ENCODE results near the gene IGFN1. TPM values are rescaled to one million over a fixed set of nuclear protein-coding genes. Genes with fewer than 3 reads are reported as not detected.

Gene IGFN1
- total and polyA plus RNA-seq, 10 donors = 0.02 to 0.03 (median 0.02) TPM; not detected in 7

- Histone ChIP-seq H3K4me1 (no peaks in the 10 kb centered on the region), H3K4me3 (no peak overlapping the region), H3K27ac (no peak overlapping the region), H3K27me3 (replicated peaks in 1 of 7) (peaks cover 0 to 24% (median 0%) of the 10 kb centered on the region in 7 donors), H3K36me3 (no peaks in the 10 kb centered on the region), H3K9me3 (peaks cover 0 to 8% (median 0%) of the 10 kb centered on the region in 8 donors)
- intact Hi-C loops (cut with DNase I; ENCODE audit: low total_unique reads) = no loop called here
- TF ChIP-seq POLR2AphosphoS5 (IDR thresholded peaks at IDR 0.05) (no peak), POLR2A (IDR thresholded peaks at IDR 0.05) (no peak), CTCF (IDR thresholded peaks at IDR 0.05 in 8 of 11, conservative IDR thresholded peaks at IDR 0.05 in 3 of 11) (no peak)
- DNase-seq = no peak
- 72 to 86% (median 81%) methylated on average over 1 of the region's 1 CpG for WGBS, 5 donors
Observed at GRCh38 chr1:201181323-201181722, 9.3 kb upstream of the IGFN1 start.

GRCh38 chr1:201181726-201182125 is 8.9 kb upstream of the IGFN1 start:
- Histone ChIP-seq H3K4me1 (no peaks in the 10 kb centered on the region), H3K27ac (no peak overlapping the region), H3K36me3 (no peaks in the 10 kb centered on the region), H3K9me3 (peaks cover 0 to 8% (median 0%) of the 10 kb centered on the region in 8 donors), H3K4me3 (no peak overlapping the region), H3K27me3 (replicated peaks in 1 of 7) (peaks cover 0 to 24% (median 0%) of the 10 kb centered on the region in 7 donors)
- DNase-seq = peak; percentile 2
- intact Hi-C loops (cut with DNase I; ENCODE audit: low total_unique reads) = no loop called here
- WGBS, 5 donors = 63 to 75% (median 72%) methylated on average over 2 of the region's 2 CpGs
- no peak for TF ChIP-seq POLR2AphosphoS5 (IDR thresholded peaks at IDR 0.05)
- TF ChIP-seq POLR2A (IDR thresholded peaks at IDR 0.05) = no peak

GRCh38 chr1:201183209-201183608 is 7.4 kb upstream of the IGFN1 start:
- Histone ChIP-seq H3K4me1 (no peaks in the 10 kb centered on the region), H3K4me3 (no peak overlapping the region), H3K36me3 (no peaks in the 10 kb centered on the region), H3K9me3 (peaks cover 0 to 8% (median 0%) of the 10 kb centered on the region in 8 donors), H3K27me3 (replicated peaks in 1 of 7) (peaks cover 0 to 24% (median 0%) of the 10 kb centered on the region in 7 donors), H3K27ac (no peak overlapping the region)
- 87 to 97% (median 94%) methylated on average over 3 of the region's 3 CpGs for WGBS, 5 donors
- TF ChIP-seq POLR2A (IDR thresholded peaks at IDR 0.05) = no peak
- TF ChIP-seq POLR2AphosphoS5 (IDR thresholded peaks at IDR 0.05) = no peak
- no peak for TF ChIP-seq CTCF (IDR thresholded peaks at IDR 0.05 in 8 of 11, conservative IDR thresholded peaks at IDR 0.05 in 3 of 11)
- DNase-seq = no peak
- intact Hi-C loops (cut with DNase I; ENCODE audit: low total_unique reads) = no loop called here

- no peaks in the 10 kb centered on the region for H3K4me1 ChIP-seq
- H3K27me3 ChIP-seq (replicated peaks in 1 of 7) = peaks cover 0 to 24% (median 0%) of the 10 kb centered on the region in 7 donors
- WGBS, 5 donors = 82 to 94% (median 89%) methylated on average over 5 of the region's 5 CpGs
- H3K4me3 ChIP-seq = no peak overlapping the region
- H3K36me3 ChIP-seq = no peaks in the 10 kb centered on the region
- intact Hi-C loops (cut with DNase I; ENCODE audit: low total_unique reads) = no loop called here
- TF ChIP-seq POLR2A (IDR thresholded peaks at IDR 0.05) (no peak), POLR2AphosphoS5 (IDR thresholded peaks at IDR 0.05) (no peak), CTCF (IDR thresholded peaks at IDR 0.05 in 8 of 11, conservative IDR thresholded peaks at IDR 0.05 in 3 of 11) (no peak)
- peak; percentile 37 for DNase-seq
- H3K9me3 ChIP-seq = peaks cover 0 to 4% (median 0%) of the 10 kb centered on the region in 8 donors
- no peak overlapping the region for H3K27ac ChIP-seq
Observed at GRCh38 chr1:201183753-201184152, 6.9 kb upstream of the IGFN1 start.
